GM12873 (cell line): Measurements from ENCODE around the gene RNF121.

ENCODE experiments used
- TF ChIP-seq, protein P1 (sequence below): IDR thresholded peaks from 2 replicates; pipeline ENCODE4 v1.5.1; 2012; ENCODE audit warnings: low read depth, mild to moderate bottlenecking, moderate library complexity, low read length, control low read depth; ENCODE audit not compliant: insufficient read depth; ENCODE audit errors: missing control alignments

Gene RNF121

DNA sequence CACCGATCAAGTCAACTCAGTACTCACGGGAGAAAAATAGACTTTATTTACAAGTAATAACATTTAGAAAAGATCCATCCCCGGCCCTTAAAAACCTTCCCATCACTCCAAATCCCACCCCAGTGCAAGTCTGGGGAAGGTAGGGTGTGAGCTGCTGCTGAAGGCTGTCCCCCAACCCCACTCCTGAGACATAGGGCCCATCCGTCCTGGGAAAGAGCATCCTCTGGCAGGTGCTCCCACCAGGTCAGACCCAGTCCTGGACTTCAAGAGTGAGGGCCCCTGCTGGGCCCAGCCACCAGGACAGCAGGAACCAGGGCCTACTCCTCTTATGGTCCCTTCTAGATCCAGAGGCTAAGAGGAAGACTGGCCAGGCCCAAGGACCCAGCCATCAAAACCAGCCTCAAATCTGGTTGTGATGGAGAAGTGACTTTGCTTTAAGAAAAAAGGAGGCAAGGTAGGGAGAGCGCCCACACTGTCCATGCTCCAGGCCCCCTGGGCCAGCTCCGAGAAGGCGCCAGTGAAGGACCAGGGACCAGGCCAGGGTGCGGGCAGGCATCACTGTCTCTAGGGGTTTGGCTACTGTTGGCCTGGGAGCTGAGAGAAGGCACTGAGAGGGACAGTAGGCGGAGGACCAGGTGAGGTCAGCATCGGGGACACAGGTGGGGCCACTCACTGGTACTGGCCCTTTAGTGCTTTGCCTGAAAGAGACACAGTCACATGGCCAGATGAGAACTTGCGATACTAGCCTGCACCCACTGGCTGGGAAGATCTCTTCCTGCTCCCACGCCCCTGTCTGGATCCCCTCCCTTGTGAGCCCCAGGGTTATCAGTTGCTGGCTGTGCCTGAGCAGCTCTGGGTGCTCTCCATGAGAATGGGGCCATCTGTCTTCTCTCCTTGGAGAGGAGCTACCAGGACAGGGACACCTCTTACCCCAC, 74.3 kb downstream of the RNF121 start:
- TF ChIP-seq, protein P1, sequence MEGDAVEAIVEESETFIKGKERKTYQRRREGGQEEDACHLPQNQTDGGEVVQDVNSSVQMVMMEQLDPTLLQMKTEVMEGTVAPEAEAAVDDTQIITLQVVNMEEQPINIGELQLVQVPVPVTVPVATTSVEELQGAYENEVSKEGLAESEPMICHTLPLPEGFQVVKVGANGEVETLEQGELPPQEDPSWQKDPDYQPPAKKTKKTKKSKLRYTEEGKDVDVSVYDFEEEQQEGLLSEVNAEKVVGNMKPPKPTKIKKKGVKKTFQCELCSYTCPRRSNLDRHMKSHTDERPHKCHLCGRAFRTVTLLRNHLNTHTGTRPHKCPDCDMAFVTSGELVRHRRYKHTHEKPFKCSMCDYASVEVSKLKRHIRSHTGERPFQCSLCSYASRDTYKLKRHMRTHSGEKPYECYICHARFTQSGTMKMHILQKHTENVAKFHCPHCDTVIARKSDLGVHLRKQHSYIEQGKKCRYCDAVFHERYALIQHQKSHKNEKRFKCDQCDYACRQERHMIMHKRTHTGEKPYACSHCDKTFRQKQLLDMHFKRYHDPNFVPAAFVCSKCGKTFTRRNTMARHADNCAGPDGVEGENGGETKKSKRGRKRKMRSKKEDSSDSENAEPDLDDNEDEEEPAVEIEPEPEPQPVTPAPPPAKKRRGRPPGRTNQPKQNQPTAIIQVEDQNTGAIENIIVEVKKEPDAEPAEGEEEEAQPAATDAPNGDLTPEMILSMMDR, result no peak

GRCh38 chr11:72003776-72004171, 74.9 kb downstream of the RNF121 start:
- TF ChIP-seq, protein P1, result no peak

GRCh38 chr11:72004515-72005346, 75.9 kb downstream of the RNF121 start:
- TF ChIP-seq, protein P1, result no peak

DNA sequence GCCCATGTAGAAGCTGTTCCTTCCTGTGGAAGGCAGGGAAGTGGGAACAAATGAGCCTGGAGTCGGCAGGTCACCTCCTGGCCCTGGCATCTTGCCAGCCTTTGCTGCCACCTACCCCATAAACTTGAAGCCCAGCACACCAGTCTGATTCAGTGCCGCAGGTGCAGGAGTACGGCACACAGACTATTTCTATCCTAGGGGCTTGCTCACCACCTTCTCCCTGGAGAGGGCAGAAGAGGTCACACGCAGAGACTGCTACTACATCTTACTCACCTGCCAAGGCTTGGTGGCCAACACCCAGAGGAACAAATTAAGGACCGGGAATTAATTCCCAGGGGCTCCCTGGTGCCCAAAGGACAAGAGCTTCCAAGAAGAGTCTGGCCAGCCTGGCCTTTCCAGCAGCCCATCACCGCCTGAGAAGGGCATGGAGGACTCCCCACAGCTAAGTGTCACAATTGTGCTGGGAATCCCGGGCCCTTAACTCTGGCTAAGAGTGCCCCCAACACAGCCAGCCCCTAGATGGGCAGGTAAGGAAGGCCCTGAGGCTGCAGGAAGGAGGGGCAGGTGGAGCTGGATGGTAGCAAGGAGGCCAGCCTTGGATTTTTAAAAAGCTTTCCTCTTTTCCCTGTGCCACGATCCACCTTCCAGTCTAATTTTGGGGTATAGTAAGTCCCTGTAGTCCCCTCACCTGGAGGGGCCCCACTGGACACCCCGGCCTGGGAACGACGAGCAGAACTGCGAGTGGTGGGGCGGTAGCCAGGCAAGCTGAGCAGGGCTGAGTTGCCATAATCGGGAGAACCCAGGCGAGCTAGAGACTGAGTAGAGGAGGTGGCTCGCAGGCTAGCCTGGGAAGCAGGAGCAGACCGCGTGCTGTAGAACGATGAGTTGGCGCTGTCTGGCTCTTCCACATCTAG, 76.8 kb downstream of the RNF121 start:
- TF ChIP-seq, protein P1, result no peak

DNA sequence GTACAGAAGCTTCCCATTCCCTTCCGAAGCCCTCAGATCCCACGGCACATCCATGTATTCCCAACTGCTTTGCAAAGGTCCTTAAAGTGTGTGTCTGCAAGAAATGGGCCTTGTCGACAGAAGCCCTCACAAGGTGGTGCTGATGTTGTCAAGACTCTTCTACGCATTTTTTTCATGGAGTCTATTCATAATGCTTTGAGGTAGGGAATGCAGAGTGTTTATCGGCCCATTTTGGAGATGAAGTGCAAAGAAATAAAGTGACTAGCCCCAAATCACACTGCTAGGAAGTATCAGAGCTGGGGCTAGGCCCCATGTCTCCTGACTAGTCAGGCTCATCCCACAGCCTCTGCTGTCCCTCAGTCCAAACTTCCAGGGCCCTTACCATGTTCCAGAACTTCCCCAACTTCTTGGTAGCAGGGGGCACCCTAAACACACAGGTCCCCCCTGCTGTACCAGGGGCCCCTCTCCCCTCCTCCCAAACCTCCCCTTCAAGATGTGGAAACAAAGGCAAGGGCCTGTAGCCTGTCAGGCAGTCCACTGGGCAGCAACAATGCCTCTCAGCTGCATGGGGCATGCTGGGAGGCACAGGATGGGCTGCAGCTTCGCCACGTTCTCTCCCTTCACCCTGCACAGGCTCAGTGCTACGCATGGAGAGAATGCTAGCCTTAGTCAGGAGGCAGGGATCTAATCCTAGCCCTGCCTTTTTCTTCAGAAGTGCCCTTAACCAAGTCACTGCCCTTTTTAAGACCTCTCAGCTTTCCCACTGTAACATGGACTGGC, 77.7 kb downstream of the RNF121 start:
- TF ChIP-seq, protein P1, result no peak

DNA sequence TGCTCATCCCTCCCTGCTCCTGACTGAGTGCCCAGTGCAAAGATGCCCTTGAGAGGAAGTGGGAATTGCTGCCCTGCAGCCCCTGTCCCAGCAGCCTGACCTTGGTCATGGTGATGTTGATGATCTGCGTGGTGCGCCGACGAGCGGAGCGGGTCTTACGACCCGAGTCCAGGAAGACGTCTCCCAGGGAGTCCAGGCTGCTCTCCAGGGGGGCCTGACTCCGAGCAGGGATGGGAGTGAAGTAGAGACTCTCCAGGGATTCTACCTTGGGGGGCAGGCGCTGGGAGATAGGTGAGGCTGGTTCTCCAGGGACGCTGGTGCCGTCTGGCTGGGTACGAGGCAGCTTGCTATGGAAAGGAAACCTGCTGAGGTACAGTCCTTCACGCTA, 78.2 kb downstream of the RNF121 start:
- TF ChIP-seq, protein P1, result no peak
